HEK293T (cell line): Measurements from ENCODE around the gene ZMIZ1.

Experiments
- BHLHE40 ChIP-seq: fragments of 450-650 bp; IDR thresholded peaks from 2 replicates; pipeline ENCODE4 v1.6.1; 2016; ENCODE audit warnings: mild to moderate bottlenecking, moderate library complexity, borderline replicate concordance
- FOXA1 ChIP-seq: fragments of 450-650 bp; IDR thresholded peaks from 2 replicates; pipeline ENCODE4 v1.6.1; 2016; ENCODE audit warnings: mild to moderate bottlenecking
- FOXM1 ChIP-seq: fragments of 450-650 bp; IDR thresholded peaks from 2 replicates; pipeline ENCODE4 v1.6.1; 2017; ENCODE audit warnings: mild to moderate bottlenecking, borderline replicate concordance
- L3MBTL2 ChIP-seq: fragments of 450-650 bp; conservative IDR thresholded peaks from 2 replicates; pipeline ENCODE4 v1.6.1; 2016; ENCODE audit warnings: mild to moderate bottlenecking
- NFRKB ChIP-seq: fragments of 450-650 bp; IDR thresholded peaks from 2 replicates; pipeline ENCODE4 v1.6.1; 2016; ENCODE audit warnings: mild to moderate bottlenecking, moderate library complexity
- PKNOX1 ChIP-seq: fragments of 450-650 bp; IDR thresholded peaks from 2 replicates; pipeline ENCODE4 v1.6.1; 2016
- SUZ12 ChIP-seq: fragments of 450-650 bp; IDR thresholded peaks from 2 replicates; pipeline ENCODE4 v1.6.1; 2016; ENCODE audit warnings: mild to moderate bottlenecking

GRCh38 chr10:79118286-79119202, 49.8 kb downstream of the ZMIZ1 start:
- TF ChIP-seq FOXA1 (no peak), FOXM1 (no peak), PKNOX1 (no peak), NFRKB (no peak), BHLHE40 (no peak), L3MBTL2 (no peak), SUZ12 (no peak)
